OCI-LY3 (cell line): ENCODE measurements around the gene NOC2L.

Experiments used
- EZH2phosphoT487 ChIP-seq: fragments of 200-600 bp; shearing (Covaris generic); IDR thresholded peaks from 2 replicates; pipeline ENCODE4 v1.6.1; 2018; ENCODE audit warnings: antibody characterized with exemption, mixed run types, low read depth
- TF ChIP-seq, protein P1 (sequence below): fragments of 200-600, 300-600 bp; sonication (generic); IDR thresholded peaks from 2 replicates; pipeline ENCODE4 v1.5.1; 2014; ENCODE audit warnings: antibody characterized with exemption, low read length, low read depth

DNA sequence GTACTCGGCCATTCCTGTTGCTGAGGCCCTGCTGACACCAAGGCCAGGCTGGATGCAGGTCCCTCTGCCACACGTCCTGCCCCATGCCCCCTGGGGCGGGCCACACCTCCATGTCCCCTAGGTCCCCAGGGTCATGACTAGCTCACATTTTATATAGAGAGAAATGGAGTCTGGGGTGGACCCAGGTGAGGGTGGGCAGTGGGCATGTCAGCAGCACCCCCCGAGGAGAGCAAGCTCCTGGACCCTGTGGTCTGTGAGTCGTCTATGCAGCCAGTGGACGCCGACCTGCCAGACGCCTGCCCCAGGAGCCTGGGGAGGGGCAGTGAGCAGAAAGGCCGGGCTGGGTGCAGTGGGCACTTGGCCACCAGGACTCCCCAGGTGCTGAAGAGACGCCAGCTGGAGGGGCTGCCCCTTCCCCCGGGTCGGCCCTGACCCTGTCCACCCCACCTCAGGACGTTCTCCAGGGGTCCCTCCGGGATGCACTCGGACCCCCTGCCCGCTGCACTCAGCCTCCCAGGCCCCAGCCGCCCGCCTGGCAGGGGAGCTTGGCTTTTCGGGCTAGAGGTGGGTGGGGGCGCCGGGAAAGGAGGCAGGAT lies 19.4 kb downstream of the NOC2L start:
- TF ChIP-seq, protein P1, sequence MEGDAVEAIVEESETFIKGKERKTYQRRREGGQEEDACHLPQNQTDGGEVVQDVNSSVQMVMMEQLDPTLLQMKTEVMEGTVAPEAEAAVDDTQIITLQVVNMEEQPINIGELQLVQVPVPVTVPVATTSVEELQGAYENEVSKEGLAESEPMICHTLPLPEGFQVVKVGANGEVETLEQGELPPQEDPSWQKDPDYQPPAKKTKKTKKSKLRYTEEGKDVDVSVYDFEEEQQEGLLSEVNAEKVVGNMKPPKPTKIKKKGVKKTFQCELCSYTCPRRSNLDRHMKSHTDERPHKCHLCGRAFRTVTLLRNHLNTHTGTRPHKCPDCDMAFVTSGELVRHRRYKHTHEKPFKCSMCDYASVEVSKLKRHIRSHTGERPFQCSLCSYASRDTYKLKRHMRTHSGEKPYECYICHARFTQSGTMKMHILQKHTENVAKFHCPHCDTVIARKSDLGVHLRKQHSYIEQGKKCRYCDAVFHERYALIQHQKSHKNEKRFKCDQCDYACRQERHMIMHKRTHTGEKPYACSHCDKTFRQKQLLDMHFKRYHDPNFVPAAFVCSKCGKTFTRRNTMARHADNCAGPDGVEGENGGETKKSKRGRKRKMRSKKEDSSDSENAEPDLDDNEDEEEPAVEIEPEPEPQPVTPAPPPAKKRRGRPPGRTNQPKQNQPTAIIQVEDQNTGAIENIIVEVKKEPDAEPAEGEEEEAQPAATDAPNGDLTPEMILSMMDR: no peak
- no peak for TF ChIP-seq EZH2phosphoT487
